ENCODE measurements around the gene RBBP4.

The RBBP4 gene

DNA sequence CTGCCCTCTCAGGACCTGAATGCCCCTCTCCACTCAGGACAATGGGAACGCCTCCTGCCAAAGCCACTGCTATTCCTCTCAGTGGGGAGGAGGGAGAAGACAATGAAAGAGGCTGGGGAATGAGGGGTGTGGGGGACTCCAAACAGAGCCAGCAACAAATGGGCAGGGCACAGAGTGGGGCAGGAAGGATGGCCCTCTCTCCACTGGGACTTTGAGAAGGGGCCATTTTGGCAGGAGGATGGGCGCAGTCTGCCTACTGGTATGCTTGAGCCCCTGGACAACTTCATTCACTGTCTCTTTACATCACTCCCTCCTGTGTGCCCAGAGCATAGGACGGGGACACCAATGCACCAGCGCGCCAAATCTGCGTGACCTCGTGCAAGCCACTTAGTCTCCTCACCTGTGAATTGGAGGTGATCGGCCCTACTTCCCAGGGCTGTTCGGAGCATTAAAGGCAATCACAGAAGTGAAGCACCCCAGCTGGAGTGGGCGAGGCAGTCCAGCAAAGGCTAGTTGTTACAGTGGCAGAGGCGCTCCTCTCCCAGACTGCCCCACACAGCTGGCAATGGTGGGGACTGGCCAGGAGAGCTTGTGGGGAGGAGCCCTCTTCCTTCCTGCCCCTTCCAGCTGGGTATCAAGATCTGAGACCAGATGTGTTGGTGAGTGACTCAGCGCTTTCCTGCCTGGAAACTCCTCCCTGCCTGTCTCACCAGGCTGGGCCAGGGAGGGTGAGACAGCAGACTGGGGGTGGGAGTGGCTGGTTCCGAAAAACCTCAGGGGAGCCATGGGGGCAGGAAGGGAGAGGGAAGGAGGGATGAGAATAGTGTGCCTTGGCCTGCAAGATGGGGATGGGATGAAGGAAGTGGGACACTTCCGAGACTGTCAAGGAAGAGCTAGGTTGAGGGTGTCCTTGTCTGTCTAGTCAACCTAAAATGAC, 73.9 kb downstream of the RBBP4 start:
- no peak for FAIRE-seq

DNA sequence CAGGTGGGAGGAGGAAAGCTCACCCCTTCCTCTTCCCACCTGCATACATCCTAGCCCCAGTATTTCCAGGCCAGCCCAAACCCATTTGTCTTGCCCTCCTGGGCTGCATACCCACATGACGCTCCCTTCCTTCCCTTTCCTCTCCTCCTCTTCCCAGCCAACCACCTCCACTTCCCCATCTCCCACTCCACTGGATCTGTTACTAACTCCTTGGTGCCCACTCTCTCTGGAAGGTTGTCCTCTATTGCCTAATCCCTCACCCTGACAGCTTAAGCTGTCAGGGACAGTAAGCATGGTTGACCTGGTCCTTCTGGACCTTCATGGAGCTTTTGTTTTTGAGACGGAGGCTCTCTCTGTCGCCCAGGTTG, 74.6 kb downstream of the RBBP4 start:
- FAIRE-seq = no peak

DNA sequence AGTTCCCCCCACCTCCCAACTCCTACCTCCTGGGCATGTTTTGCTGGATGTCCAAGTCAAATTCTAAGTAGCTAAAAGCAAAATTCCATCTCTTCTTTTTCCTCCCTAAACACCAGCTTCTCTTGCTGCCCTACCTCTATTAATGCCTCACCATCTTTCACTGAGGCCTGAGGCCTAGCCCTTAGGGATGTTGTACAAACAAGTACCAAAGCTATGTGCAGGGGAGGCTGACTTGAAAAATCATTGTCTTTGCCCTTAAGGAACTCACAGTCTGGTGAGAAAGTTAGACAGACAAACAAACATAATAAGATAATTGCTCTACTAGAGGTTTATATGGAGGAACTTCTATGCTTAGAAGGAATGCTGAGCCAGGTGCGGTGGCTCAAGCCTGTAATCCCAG, 76.9 kb downstream of the RBBP4 start:
- no peak for FAIRE-seq

DNA sequence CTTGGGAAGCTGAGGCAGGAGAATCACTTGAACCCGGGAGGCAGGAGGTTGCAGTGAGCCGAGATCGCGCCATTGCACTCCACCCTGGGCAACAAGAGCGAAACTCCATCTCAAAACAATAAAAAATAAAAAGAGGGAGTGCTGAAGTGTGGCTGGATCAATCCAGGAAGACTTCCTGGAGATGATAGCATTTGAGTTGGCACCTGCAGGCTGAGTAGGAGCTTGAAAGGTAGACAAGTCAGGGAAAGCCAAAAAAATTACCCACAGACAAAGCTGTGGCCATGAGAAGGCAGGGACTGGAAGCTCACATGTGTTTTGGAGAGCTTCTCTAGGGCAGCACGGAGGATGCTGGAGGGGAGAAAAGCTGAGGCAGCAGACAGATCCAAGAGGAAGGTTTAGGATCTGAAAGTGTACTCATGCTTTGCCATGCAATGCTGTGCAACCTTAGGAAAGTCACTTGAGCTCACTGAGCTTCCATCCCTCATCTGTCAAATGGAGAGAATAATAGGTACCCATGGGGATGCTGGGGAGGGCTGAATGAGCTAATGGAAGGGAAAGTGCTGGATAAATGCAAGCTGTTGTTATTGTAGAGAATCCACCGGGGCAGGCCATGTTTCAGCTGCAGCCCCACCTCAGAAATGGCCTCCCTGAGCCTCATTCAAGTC, 77.5 kb downstream of the RBBP4 start:
- no peak for FAIRE-seq

DNA sequence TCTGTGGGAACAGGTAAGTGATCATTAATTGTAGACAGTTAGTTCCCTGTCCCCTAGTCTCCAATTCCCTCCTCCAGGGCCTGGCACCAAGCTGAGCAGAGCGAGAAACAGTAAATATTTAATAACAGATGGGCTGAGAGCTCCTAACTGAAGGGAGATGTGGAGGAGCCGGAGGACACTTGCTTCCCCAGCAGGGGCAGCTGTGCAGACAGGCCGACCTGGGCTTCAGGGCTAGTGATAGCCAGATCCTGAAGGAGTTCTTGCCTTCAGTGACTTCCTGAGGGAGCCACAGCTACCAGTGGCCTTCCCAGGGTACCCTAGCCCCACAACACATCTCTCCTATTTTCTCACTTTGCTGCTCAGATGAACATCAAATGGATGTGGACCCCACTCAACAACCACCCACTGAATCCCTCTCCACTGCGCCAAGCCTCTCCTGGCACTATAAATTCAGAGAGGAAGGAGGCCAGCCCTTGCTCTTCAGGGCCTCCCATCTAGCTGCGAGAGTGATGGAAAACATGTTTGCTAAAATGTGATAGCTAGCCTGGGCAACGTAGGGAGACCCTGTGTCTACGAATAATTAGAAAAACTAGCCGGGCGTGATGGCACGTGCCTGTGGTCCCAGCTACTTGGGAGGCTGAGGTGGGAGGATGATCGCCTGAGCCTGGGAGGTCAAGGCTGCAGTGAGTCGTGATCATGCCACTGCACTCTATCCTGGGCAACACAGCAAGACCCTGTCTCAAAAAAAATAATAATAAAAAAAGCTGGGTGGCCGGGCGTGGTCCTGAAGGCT, 78.4 kb downstream of the RBBP4 start:
- no peak for FAIRE-seq

DNA sequence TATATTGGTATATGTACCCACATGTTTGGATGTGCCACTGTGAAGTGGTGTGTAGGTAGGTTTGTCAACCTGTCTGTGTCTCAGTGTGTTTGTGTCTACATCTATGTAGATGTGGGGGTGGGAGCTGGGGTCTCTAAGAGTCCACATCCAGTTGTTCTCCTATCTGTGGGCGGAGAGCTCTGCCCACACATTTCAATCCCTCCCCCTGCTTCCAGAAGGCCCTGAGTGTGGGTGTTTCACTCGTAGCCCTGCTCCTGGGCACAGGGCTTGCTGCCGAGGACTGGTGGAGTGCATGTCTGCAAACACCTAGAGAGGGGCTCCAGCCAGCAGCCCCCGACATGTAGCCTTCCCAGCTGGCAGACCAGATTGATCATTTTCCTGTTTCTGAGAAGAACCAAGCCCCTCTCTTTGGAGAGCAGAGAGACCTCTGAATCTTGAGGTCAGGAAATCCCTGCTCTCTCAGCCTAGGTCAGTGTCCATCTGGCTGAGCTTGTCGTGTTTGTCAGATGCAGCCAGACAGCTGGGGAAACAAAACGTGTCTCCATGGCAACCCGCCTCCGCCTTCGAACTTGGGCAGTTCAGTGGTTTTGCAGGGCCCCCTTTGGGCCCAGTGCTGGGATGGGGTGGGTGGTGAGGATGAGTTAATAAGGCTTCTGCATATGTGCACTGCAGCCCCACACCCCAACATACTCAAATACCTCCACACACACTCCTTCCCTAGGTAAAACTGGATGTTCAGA, 82.7 kb downstream of the RBBP4 start:
- no peak for FAIRE-seq

All from colon (tissue), 2 donors.